Measurements from ENCODE around the gene REL.

REL gene

DNA sequence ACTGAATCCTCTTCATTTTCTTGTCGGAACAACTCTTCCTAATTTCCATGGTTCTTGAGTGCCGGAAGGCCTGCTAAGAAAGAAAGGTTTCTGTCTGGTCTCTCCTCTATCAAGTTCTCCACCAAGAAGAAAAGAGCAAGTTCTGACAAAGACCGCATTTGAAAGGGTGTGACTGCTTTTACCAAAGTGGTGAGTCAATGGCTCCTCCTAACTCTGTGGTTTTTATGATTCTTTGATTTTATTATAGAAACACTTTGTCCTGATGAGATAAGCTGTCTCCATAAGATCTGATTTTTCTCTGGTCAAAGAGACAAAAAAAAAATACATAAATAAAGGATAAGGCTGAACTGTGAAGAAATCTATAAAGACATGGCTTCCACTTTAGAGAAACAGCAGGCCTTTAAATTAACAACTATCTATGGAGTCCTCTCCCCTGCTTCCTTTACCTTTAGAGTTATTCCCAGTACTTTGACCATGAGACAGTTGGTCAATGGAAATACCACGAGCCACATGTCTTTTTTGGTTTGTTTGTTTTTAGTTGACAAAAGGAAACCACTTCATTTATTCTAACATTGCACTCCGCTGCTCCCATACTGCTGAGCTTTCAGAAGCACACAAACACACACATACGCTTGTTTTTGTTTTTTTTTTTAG lies 67.7 kb downstream of the REL start:
- Histone ChIP-seq H3K27ac (ENCODE audit: low read depth, low read length, severe bottlenecking) (no peak overlapping the region), H3K4me1 (ENCODE audit: control insufficient read depth, insufficient read depth, low read length, poor library complexity, severe bottlenecking) (no peaks in the 10 kb centered on the region), H3K36me3 (ENCODE audit: control insufficient read depth, insufficient read depth, low read length) (no peaks in the 10 kb centered on the region), H3K9me3 (ENCODE audit: control insufficient read depth, low read length) (no peaks in the 10 kb centered on the region), H3K4me3 (ENCODE audit: extremely low read depth, insufficient read depth, low read length, poor library complexity, severe bottlenecking) (no peak overlapping the region)
- 94 to 100% methylated on average over 1 to 2 of the region's 6 CpGs for WGBS, 2 experiments (ENCODE audit: insufficient coverage in 2 of 2)

DNA sequence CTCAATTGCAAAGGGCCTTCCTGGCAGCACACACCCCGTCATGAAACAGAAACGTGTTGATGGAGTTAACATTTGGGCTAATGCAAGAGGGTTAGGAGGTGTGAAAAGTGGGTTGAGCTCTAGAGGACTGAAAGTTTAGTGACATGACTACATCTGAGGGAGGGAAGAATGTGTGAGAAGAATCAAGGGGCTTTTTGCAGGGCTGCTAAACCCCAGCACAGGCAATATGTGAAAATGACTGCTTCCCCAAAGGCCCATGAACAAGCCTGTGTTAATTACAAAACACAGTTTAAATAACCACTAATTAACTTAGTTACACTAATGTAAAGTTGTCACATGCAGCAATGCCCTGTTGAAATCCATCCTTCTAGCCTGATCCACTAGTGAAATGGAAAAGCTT lies 72.8 kb downstream of the REL start:
- Histone ChIP-seq H3K4me3 (ENCODE audit: extremely low read depth, insufficient read depth, low read length, poor library complexity, severe bottlenecking) (no peak overlapping the region), H3K36me3 (ENCODE audit: control insufficient read depth, insufficient read depth, low read length) (no peaks in the 10 kb centered on the region), H3K4me1 (ENCODE audit: control insufficient read depth, insufficient read depth, low read length, poor library complexity, severe bottlenecking) (peaks cover 2% of the 10 kb centered on the region), H3K9me3 (ENCODE audit: control insufficient read depth, low read length) (no peaks in the 10 kb centered on the region), H3K27ac (ENCODE audit: low read depth, low read length, severe bottlenecking) (no peak overlapping the region)
- WGBS, 2 experiments (ENCODE audit: insufficient coverage in 2 of 2), result 52 to 78% methylated on average over 2 of the region's 2 CpGs

DNA sequence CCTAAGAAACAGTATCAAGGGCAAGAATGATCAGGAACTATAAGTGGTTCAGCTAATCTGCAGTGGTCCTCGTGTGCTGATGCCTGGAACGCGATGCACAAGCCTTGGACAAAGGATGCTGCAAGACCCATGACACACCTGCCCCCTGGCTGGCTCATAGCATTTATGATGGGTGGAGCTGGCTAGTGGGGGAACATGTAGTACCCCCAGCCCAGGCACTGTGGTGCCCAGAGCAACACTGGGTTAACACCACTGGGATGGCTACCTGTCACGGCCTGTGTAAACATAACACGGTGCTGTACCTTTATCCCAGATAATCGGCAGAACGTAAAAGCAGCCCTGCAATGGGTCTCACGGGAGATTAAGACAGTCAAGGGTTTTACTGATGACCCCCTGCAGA lies 75.8 kb downstream of the REL start:
- Histone ChIP-seq H3K36me3 (ENCODE audit: control insufficient read depth, insufficient read depth, low read length) (no peaks in the 10 kb centered on the region), H3K4me3 (ENCODE audit: extremely low read depth, insufficient read depth, low read length, poor library complexity, severe bottlenecking) (no peak overlapping the region), H3K4me1 (ENCODE audit: control insufficient read depth, insufficient read depth, low read length, poor library complexity, severe bottlenecking) (peaks cover 2% of the 10 kb centered on the region), H3K27ac (ENCODE audit: low read depth, low read length, severe bottlenecking) (no peak overlapping the region), H3K9me3 (ENCODE audit: control insufficient read depth, low read length) (no peaks in the 10 kb centered on the region)
- 90 to 92% methylated on average over 8 of the region's 8 CpGs for whole genome bisulfite sequencing, 2 experiments (ENCODE audit: insufficient coverage in 2 of 2)

DNA sequence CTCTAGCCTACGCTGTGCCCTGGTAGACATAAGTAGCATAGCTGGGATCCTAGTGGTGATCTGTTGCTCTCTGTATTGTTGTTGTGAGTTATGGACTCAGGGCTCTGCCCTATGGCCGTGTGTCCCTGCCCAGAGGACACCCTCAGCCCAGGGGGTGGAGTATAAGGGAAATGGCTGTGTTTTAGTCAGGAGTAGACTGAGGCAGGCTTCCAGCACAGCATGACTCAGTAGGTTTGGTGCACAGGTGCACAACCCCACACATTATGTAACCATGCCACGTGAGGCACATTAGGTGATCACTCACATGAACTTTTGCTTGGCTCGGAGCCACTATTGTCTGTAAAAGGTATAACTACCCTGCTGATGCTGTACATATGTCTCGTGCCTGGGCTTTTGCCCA lies 76.3 kb downstream of the REL start:
- Histone ChIP-seq H3K9me3 (ENCODE audit: control insufficient read depth, low read length) (no peaks in the 10 kb centered on the region), H3K4me1 (ENCODE audit: control insufficient read depth, insufficient read depth, low read length, poor library complexity, severe bottlenecking) (peaks cover 2% of the 10 kb centered on the region)
- 89 to 93% methylated on average over 5 of the region's 5 CpGs for WGBS, 2 experiments (ENCODE audit: insufficient coverage in 2 of 2)

DNA sequence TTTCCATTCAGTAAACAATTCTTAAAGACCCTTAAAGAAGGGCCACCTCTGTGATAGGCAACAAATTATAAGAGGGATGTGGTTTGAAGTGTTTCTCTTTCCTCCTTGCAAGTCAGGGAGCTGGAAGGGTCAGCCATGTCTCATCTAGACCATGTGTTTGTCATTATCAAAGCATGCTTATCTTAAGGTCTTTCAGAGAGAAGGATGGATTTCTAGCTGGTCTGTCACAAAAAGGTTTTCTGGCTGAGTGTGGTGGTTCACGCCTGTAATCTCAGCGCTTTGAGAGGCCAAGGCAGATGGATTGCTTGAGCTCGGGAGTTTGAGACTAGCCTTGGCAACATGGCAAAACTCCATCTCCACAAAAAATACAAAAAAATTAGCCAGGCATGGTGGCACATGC lies 77.0 kb downstream of the REL start:
- Histone ChIP-seq H3K36me3 (ENCODE audit: control insufficient read depth, insufficient read depth, low read length) (no peaks in the 10 kb centered on the region), H3K4me3 (ENCODE audit: extremely low read depth, insufficient read depth, low read length, poor library complexity, severe bottlenecking) (no peak overlapping the region), H3K9me3 (ENCODE audit: control insufficient read depth, low read length) (no peaks in the 10 kb centered on the region), H3K27ac (ENCODE audit: low read depth, low read length, severe bottlenecking) (no peak overlapping the region), H3K4me1 (ENCODE audit: control insufficient read depth, insufficient read depth, low read length, poor library complexity, severe bottlenecking) (peaks cover 2% of the 10 kb centered on the region)
- WGBS, 2 experiments (ENCODE audit: insufficient coverage in 2 of 2), result 94% methylated on average over 3 of the region's 3 CpGs; no CpG with 5 or more reads in 1 of the 2 experiments

More for the DNA sequence above, 76.3 kb downstream of the REL start:
- Histone ChIP-seq H3K27ac (ENCODE audit: low read depth, low read length, severe bottlenecking) (no peak overlapping the region), H3K36me3 (ENCODE audit: control insufficient read depth, insufficient read depth, low read length) (no peaks in the 10 kb centered on the region), H3K4me3 (ENCODE audit: extremely low read depth, insufficient read depth, low read length, poor library complexity, severe bottlenecking) (no peak overlapping the region)

DNA sequence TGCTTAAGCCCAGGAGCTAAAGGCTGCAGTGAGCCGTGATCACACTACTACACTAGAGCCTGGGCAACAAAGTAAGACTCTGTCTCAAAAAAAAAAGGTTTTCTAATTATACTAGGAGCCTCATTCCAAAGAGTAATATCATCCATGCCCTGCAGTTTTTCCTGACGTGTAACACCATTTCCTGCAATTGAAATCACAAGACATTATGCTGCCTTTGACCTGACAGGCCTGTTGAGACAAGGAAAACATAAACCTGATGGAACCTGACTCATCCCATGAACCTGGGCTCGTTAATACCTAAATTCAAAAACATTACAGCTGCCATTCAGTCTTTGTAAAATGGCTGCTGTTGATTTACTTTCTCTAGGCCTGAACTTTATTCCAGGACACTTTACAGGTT lies 77.4 kb downstream of the REL start:
- H3K9me3 ChIP-seq (ENCODE audit: control insufficient read depth, low read length), result no peaks in the 10 kb centered on the region
- H3K4me3 ChIP-seq (ENCODE audit: extremely low read depth, insufficient read depth, low read length, poor library complexity, severe bottlenecking), result no peak overlapping the region
- WGBS, 2 experiments (ENCODE audit: insufficient coverage in 2 of 2), result 86 to 100% methylated on average over 3 of the region's 3 CpGs
- H3K4me1 ChIP-seq (ENCODE audit: control insufficient read depth, insufficient read depth, low read length, poor library complexity, severe bottlenecking), result peaks cover 2% of the 10 kb centered on the region
- H3K36me3 ChIP-seq (ENCODE audit: control insufficient read depth, insufficient read depth, low read length), result no peaks in the 10 kb centered on the region
- no peak overlapping the region for H3K27ac ChIP-seq (ENCODE audit: low read depth, low read length, severe bottlenecking)

DNA sequence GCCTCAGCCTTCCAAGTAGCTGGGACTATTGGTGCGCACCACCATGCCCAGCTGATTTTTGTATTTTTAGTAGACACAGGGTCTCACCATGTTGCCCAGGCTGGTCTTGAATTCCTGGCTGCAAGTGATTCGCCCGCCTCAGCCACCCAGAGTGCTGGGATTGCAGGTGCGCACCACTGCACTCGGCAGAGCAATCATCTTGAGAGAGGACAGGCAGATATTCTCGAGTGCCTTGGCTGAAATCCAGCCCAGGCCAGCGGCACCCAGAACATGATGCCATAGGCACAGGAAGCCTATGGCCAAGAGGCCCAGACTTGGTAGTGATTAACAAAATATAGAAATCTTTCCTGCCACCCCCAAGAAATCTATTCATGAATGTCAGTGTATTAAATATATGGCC lies 78.1 kb downstream of the REL start:
- Histone ChIP-seq H3K36me3 (ENCODE audit: control insufficient read depth, insufficient read depth, low read length) (no peaks in the 10 kb centered on the region), H3K27ac (ENCODE audit: low read depth, low read length, severe bottlenecking) (no peak overlapping the region), H3K9me3 (ENCODE audit: control insufficient read depth, low read length) (no peaks in the 10 kb centered on the region), H3K4me3 (ENCODE audit: extremely low read depth, insufficient read depth, low read length, poor library complexity, severe bottlenecking) (no peak overlapping the region), H3K4me1 (ENCODE audit: control insufficient read depth, insufficient read depth, low read length, poor library complexity, severe bottlenecking) (peaks cover 2% of the 10 kb centered on the region)
- 84 to 88% methylated on average over 5 to 7 of the region's 7 CpGs for WGBS, 2 experiments (ENCODE audit: insufficient coverage in 2 of 2)

DNA sequence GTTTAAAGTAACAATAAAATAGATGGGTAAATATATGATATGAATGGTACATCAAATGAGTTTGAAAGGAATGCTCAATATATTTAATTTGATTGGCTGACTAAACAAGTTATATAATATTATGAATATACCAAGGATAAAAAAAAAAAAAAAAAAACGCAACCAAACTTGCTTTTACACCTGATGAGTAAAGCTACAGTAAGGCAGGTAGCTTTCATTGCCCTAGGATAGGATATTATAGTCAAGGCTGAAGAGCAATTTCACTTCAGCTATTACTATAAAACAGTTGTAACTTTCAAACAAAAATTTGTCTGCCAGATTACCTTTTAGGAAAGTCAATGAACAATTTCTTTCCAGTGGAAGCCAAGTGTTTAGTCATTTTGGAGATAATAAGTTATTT lies 79.3 kb downstream of the REL start:
- no peak overlapping the region for H3K4me3 ChIP-seq (ENCODE audit: extremely low read depth, insufficient read depth, low read length, poor library complexity, severe bottlenecking)
- no peaks in the 10 kb centered on the region for H3K9me3 ChIP-seq (ENCODE audit: control insufficient read depth, low read length)
- WGBS, 2 experiments (ENCODE audit: insufficient coverage in 2 of 2), result no CpG with 5 or more reads among the region's 1 CpG
- no peaks in the 10 kb centered on the region for H3K36me3 ChIP-seq (ENCODE audit: control insufficient read depth, insufficient read depth, low read length)
- H3K4me1 ChIP-seq (ENCODE audit: control insufficient read depth, insufficient read depth, low read length, poor library complexity, severe bottlenecking), result peaks cover 2% of the 10 kb centered on the region
- no peak overlapping the region for H3K27ac ChIP-seq (ENCODE audit: low read depth, low read length, severe bottlenecking)

DNA sequence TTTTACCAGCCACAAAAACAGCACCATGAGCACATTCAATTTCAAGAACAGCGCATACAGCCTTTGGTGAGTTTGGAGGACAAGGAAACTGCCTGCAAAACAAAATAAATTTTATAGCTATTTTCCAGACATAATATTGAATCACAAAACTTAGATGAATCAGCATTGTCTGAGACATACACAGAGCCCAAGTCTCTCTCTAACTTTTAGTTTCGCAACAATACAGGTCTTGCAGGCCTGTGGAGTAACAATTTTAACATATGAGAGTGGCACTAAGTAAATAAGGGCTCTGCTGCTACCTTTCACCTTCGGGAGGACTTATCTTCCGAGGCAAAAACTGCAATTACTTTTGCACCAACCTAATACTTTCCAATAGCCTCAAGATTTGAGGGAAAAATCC lies 80.1 kb downstream of the REL start:
- WGBS, 2 experiments (ENCODE audit: insufficient coverage in 2 of 2), result 100% methylated on average over 1 of the region's 4 CpGs; no CpG with 5 or more reads in 1 of the 2 experiments
- Histone ChIP-seq H3K36me3 (ENCODE audit: control insufficient read depth, insufficient read depth, low read length) (no peaks in the 10 kb centered on the region), H3K4me1 (ENCODE audit: control insufficient read depth, insufficient read depth, low read length, poor library complexity, severe bottlenecking) (peaks cover 2% of the 10 kb centered on the region), H3K9me3 (ENCODE audit: control insufficient read depth, low read length) (no peaks in the 10 kb centered on the region), H3K27ac (ENCODE audit: low read depth, low read length, severe bottlenecking) (no peak overlapping the region), H3K4me3 (ENCODE audit: extremely low read depth, insufficient read depth, low read length, poor library complexity, severe bottlenecking) (no peak overlapping the region)

DNA sequence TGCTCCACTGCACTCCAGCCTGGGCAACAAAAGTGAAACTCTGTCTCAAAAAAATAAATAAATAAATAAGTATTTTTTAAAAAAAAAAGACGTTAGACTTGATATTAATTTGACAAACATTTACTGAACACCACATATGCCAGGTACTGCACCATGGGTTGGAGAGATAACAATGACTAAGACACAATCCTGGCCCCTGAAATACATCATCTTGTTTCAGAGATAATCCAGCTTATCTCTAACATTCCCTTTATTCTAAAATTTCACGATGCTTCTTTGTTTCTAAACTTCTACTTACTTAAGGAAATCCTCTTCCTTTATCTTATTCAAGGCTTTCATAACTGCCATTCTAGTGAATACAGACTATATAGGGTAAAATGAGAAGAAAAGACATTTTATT lies 81.2 kb downstream of the REL start:
- H3K4me1 ChIP-seq (ENCODE audit: control insufficient read depth, insufficient read depth, low read length, poor library complexity, severe bottlenecking), result peaks cover 2% of the 10 kb centered on the region
- H3K4me3 ChIP-seq (ENCODE audit: extremely low read depth, insufficient read depth, low read length, poor library complexity, severe bottlenecking), result no peak overlapping the region
- H3K27ac ChIP-seq (ENCODE audit: low read depth, low read length, severe bottlenecking), result no peak overlapping the region
- 100% methylated on average over 2 of the region's 2 CpGs; no CpG with 5 or more reads in 1 of the 2 experiments for WGBS, 2 experiments (ENCODE audit: insufficient coverage in 2 of 2)
- H3K36me3 ChIP-seq (ENCODE audit: control insufficient read depth, insufficient read depth, low read length), result no peaks in the 10 kb centered on the region
- H3K9me3 ChIP-seq (ENCODE audit: control insufficient read depth, low read length), result no peaks in the 10 kb centered on the region

DNA sequence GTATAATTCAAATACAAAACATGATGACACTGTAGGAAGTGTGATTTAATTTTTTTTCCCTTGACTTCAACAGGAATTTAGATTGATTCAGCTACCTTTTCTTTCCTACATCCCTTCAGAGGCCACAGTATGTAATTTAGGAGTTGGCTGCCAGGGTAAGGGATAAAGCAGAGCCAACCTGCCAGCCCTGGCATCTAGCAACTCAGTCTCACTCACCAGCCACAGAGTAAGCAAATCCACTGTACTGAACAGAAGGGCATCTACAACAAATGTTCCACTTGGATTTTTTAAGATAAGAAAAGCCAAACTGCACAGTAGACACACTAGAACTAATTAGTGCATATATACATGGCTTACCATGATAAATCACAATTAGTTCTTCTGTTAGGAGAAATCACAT lies 81.8 kb downstream of the REL start:
- H3K36me3 ChIP-seq (ENCODE audit: control insufficient read depth, insufficient read depth, low read length), result no peaks in the 10 kb centered on the region
- no peak overlapping the region for H3K4me3 ChIP-seq (ENCODE audit: extremely low read depth, insufficient read depth, low read length, poor library complexity, severe bottlenecking)
- H3K9me3 ChIP-seq (ENCODE audit: control insufficient read depth, low read length), result no peaks in the 10 kb centered on the region
- H3K4me1 ChIP-seq (ENCODE audit: control insufficient read depth, insufficient read depth, low read length, poor library complexity, severe bottlenecking), result peaks cover 2% of the 10 kb centered on the region
- no peak overlapping the region for H3K27ac ChIP-seq (ENCODE audit: low read depth, low read length, severe bottlenecking)
